GM12873 (cell line): ENCODE results near the gene KLF3.

ENCODE experiments used
- TF ChIP-seq, protein P1 (sequence below): IDR thresholded peaks from 2 replicates; pipeline ENCODE4 v1.5.1; 2012; ENCODE audit warnings: low read depth, mild to moderate bottlenecking, moderate library complexity, low read length, control low read depth; ENCODE audit not compliant: insufficient read depth; ENCODE audit errors: missing control alignments

KLF3 gene

DNA sequence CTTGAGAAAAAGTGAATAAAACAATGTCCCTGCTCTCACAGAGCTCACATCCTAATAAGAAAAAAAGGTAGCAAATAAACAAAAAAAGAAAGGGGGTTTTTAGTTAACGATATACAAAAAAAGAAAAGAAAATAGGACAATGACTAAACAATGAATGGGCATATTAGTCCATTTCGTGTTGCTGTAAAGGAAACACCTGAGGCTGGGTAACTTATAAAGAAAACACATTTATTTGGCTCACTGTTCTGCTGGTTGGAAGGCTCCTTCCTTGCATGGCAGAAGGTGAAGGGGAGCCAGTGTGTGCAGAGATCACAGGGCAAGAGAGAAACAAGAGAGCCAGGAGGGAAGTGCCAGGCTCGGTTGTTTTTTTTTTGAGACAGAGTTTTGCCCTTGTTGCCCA lies 4.7 kb upstream of the KLF3 start:
- TF ChIP-seq, protein P1, sequence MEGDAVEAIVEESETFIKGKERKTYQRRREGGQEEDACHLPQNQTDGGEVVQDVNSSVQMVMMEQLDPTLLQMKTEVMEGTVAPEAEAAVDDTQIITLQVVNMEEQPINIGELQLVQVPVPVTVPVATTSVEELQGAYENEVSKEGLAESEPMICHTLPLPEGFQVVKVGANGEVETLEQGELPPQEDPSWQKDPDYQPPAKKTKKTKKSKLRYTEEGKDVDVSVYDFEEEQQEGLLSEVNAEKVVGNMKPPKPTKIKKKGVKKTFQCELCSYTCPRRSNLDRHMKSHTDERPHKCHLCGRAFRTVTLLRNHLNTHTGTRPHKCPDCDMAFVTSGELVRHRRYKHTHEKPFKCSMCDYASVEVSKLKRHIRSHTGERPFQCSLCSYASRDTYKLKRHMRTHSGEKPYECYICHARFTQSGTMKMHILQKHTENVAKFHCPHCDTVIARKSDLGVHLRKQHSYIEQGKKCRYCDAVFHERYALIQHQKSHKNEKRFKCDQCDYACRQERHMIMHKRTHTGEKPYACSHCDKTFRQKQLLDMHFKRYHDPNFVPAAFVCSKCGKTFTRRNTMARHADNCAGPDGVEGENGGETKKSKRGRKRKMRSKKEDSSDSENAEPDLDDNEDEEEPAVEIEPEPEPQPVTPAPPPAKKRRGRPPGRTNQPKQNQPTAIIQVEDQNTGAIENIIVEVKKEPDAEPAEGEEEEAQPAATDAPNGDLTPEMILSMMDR, result no peak

DNA sequence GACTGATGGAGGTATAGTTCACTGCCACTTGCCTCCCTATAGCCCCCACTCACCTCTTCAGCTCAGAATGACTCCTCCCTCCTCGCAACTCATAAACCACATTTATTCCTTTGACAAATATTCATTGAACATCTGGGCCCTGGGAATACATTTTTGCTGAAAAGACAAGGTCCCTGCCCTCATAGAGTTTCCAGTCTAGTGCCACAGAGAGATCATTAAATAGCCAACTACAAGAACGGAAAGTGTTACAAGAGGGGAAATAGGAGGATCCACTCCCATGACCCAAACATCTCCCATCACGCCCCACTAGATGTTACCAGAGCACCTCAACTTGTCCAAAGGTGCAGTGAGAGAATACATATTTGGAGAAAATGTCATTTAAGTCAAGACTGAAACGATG lies 3.2 kb upstream of the KLF3 start:
- TF ChIP-seq, protein P1, result no peak

DNA sequence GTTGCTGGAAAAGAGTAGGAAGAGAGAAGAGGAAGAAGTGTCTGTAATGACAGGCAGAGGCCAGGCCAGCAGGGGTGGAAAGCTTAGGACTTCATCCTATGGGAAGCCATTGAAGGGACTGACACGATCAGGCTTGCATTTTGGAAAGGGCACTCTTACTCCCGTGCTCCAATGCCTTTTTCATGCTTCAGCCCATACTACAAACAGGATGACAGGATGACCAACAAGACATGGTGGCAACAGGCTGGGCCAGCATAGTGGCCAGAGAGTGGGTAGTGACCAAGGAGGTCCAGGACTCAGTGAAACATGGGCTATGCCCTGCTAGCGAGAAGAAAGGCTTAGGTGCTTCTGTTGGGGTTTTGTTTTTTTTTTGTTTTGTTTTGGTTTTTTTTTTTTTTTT lies 2.6 kb upstream of the KLF3 start:
- TF ChIP-seq, protein P1, result no peak

DNA sequence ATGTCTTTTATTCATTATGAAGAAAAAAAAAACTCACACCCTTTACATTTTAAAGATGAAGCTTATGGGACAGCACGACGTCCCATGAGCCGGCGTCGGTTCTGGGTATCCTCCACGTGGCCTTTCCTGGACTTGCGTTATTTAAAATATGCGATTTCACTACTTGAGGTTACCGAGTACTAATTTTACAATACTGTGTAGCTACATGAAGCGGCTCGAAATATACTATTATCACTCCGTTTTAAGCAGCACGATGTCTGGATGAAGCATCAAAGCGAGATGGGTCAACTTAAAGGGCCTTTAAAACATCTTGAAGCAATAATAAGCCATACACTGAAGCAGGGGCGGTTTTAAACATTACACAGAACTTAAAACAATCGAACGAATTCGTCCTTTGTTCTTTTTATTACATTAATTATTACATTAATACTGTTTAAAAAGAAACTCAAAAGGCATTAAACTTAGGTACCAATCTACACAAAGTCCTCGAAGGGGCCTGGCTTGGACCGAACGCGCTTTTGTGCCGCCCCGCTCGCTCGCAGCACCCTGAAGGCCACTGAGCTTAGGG lies 1.4 kb upstream of the KLF3 start:
- TF ChIP-seq, protein P1, result no peak

DNA sequence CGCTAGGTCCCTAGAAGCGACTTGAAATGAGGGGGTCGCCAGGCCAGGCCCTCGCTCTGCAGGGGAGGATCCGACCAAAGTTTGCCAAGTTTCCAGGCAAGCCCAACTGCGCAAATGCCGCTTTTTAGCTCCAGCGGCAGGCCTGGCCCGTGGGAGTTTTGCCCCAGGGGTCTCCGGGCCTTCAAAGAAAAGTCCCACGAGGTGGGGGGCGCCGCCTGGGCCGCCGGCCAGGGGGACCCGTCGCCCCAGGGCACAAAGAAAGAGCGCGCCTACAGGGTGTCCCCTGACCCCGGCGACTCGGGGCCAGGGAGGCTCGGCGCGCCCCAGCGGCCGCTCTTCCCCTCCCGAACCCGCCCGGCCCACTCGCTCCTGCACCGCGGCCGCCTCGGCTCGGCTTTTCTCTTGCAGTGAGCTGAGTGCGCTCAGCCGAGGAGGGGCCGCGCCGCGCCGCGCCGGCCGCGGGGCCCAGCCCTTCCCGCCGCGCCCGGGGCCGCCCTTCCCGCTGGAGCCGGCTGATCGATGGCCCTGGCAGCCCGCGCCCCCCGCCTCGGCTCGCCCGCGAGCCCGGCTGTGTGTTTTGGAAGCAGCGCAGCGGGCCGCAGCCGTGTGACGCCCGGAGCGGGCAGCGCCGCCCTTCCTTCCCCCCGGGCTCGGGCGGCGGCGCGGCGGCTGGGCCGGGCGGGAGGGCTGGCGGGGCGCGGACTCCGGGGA lies 754 bp upstream of the KLF3 start:
- TF ChIP-seq, protein P1, result no peak

DNA sequence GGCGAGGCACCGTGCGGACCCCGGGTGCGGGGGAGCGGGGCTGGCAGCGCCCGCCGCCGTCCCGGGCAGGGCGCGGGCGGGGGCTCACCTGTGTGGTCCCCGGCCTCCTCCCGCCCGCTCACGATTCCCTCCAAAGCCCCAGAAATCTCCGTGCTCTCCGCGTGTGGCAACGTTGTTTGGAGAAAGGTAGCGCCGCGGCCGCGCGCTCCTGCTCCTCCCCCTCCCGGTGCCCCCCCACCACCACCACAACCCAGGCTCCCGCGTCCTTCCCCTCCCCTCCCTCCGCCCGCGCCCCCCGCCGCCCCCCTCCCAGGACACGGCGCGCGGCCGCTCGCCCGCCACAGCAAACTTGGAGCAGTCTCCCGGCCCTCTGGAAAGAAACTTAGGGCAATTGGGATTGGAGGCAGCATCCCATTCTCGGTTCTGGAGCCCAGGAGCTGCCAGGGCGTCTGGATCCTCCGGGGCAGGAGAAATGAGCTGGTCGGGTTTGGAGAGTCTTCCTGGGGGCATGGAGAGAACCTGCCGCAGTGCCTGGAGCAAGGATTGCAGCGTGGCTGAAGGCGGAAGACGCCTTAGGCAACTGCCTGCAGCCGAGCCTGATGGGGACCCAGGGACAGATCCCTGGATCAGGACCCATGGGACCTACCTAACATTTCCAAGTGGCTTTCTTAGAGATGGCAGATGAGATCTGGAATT lies 855 bp downstream of the KLF3 start:
- TF ChIP-seq, protein P1, result no peak
